Measurements from ENCODE around the gene ARPIN.
A peak's percentile ranks its signal among the peaks of the same experiment; 100 is the strongest.

The ARPIN gene

GRCh38 chr15:89937365-89938350 lies 24.9 kb upstream of the ARPIN start:
- no peaks in the 10 kb centered on the region for H3K27me3 ChIP-seq (ENCODE audit: insufficient read depth, poor library complexity, severe bottlenecking)
- peak overlapping the region; percentile 75 for H3K27ac ChIP-seq (replicated peaks)
- H3K4me3 ChIP-seq (replicated peaks; ENCODE audit: insufficient read depth, low read length) = no peak overlapping the region
- peak; percentile 50 to 81 for DNase-seq (ENCODE audit: low read depth in 1 of 2, low spot score in 1 of 2)
- TF ChIP-seq SPI1 (IDR thresholded peaks at IDR 0.05; ENCODE audit: borderline replicate concordance, low read depth) (no peak), REST (IDR thresholded peaks at IDR 0.05; ENCODE audit: insufficient replicate concordance, low read depth) (no peak), GABPA (IDR thresholded peaks at IDR 0.05; ENCODE audit: low read depth) (no peak), POLR2AphosphoS5 (IDR thresholded peaks at IDR 0.05; ENCODE audit: low read depth) (no peak), CTCF (IDR thresholded peaks at IDR 0.05; ENCODE audit: insufficient read depth, low read length) (no peak)

GRCh38 chr15:89936786-89937265 lies 24.1 kb upstream of the ARPIN start:
- TF ChIP-seq REST (IDR thresholded peaks at IDR 0.05; ENCODE audit: insufficient replicate concordance, low read depth) (no peak), SPI1 (IDR thresholded peaks at IDR 0.05; ENCODE audit: borderline replicate concordance, low read depth) (no peak), POLR2AphosphoS5 (IDR thresholded peaks at IDR 0.05; ENCODE audit: low read depth) (no peak), GABPA (IDR thresholded peaks at IDR 0.05; ENCODE audit: low read depth) (no peak), CTCF (IDR thresholded peaks at IDR 0.05; ENCODE audit: insufficient read depth, low read length) (no peak)
- peak overlapping the region; percentile 75 for H3K27ac ChIP-seq (replicated peaks)
- H3K27me3 ChIP-seq (ENCODE audit: insufficient read depth, poor library complexity, severe bottlenecking) = no peaks in the 10 kb centered on the region
- H3K4me3 ChIP-seq (replicated peaks; ENCODE audit: insufficient read depth, low read length) = no peak overlapping the region
- no peak for DNase-seq (ENCODE audit: low read depth in 1 of 2, low spot score in 1 of 2)

- Histone ChIP-seq H3K27me3 (ENCODE audit: insufficient read depth, poor library complexity, severe bottlenecking) (no peaks in the 10 kb centered on the region), H3K4me3 (replicated peaks; ENCODE audit: insufficient read depth, low read length) (no peak overlapping the region), H3K27ac (replicated peaks) (peak overlapping the region; percentile 75)
- TF ChIP-seq REST (IDR thresholded peaks at IDR 0.05; ENCODE audit: insufficient replicate concordance, low read depth) (no peak), POLR2AphosphoS5 (IDR thresholded peaks at IDR 0.05; ENCODE audit: low read depth) (no peak), GABPA (IDR thresholded peaks at IDR 0.05; ENCODE audit: low read depth) (0 out of 2 replicates have a peak, but pooled peaks have one; percentile 45), CTCF (IDR thresholded peaks at IDR 0.05; ENCODE audit: insufficient read depth, low read length) (no peak), SPI1 (IDR thresholded peaks at IDR 0.05; ENCODE audit: borderline replicate concordance, low read depth) (0 out of 2 replicates have a peak, but pooled peaks have one; percentile 7)
- peak; percentile 43 to 89 for DNase-seq (ENCODE audit: low read depth in 1 of 2, low spot score in 1 of 2)
Observed at GRCh38 chr15:89936051-89936785, 23.5 kb upstream of the ARPIN start.
